MM.1S (cell line): ENCODE data around the gene AMPD2.

ENCODE experiments used
- DNase-seq: peaks from one replicate; pipeline ENCODE4 v3.0.0-alpha.2; 2015
- H2AFZ ChIP-seq: fragments of 300-600 bp; sonication (generic); 2 replicates; pipeline ENCODE4 v1.6.0; 2016; ENCODE audit warnings: antibody characterized with exemption, low read length
- H3F3A ChIP-seq: fragments of 300-600 bp; sonication (generic); 2 replicates; pipeline ENCODE4 v1.6.1; 2016; ENCODE audit warnings: mild to moderate bottlenecking, antibody characterized with exemption, low read length, moderate library complexity, mixed read lengths; ENCODE audit not compliant: insufficient read depth
- H3K27ac ChIP-seq: fragments of 300-600 bp; sonication (generic); 2 replicates; pipeline ENCODE4 v1.5.1; 2016; ENCODE audit warnings: mild to moderate bottlenecking, low read length
- H3K27me3 ChIP-seq: fragments of 300-600 bp; sonication (generic); replicated peaks from 2 replicates; pipeline ENCODE4 v1.6.0; 2016; ENCODE audit warnings: low read length; ENCODE audit not compliant: insufficient read depth
- H3K36me3 ChIP-seq: fragments of 300-600 bp; sonication (generic); replicated peaks from 2 replicates; pipeline ENCODE4 v1.6.1; 2016; ENCODE audit warnings: mild to moderate bottlenecking, low read length, mixed read lengths; ENCODE audit not compliant: insufficient read depth
- H3K4me1 ChIP-seq: fragments of 300-600 bp; sonication (generic); 2 replicates; pipeline ENCODE4 v1.6.1; 2016; ENCODE audit warnings: low read length, mixed read lengths
- H3K4me2 ChIP-seq: fragments of 300-600 bp; sonication (generic); 2 replicates; pipeline ENCODE4 v1.6.0; 2016; ENCODE audit warnings: low read depth, low read length
- H3K4me3 ChIP-seq: fragments of 300-600 bp; sonication (generic); 2 replicates; pipeline ENCODE4 v1.5.1; 2016; ENCODE audit warnings: low read length, mixed read lengths
- H3K79me2 ChIP-seq: fragments of 300-600 bp; sonication (generic); 2 replicates; pipeline ENCODE4 v1.6.1; 2016; ENCODE audit warnings: mixed run types, low read length, mixed read lengths
- H3K9ac ChIP-seq: fragments of 300-600 bp; sonication (generic); 2 replicates; pipeline ENCODE4 v1.6.1; 2016; ENCODE audit warnings: low read length, mixed read lengths
- H3K9me2 ChIP-seq: fragments of 300-600 bp; sonication (generic); replicated peaks from 2 replicates; pipeline ENCODE4 v1.6.1; 2016; ENCODE audit warnings: mild to moderate bottlenecking, low read length, mixed read lengths; ENCODE audit not compliant: insufficient read depth
- H3K9me3 ChIP-seq: fragments of 300-600 bp; sonication (generic); replicated peaks from 2 replicates; pipeline ENCODE4 v1.6.1; 2016; ENCODE audit warnings: mild to moderate bottlenecking, low read length, mixed read lengths; ENCODE audit not compliant: insufficient read depth
- H4K20me1 ChIP-seq: fragments of 300-600 bp; sonication (generic); 2 replicates; pipeline ENCODE4 v1.6.1; 2016; ENCODE audit warnings: mild to moderate bottlenecking, low read length, moderate library complexity, mixed read lengths; ENCODE audit not compliant: insufficient read depth
- EZH2 ChIP-seq: fragments of 300-600 bp; sonication (generic); optimal IDR thresholded peaks from 2 replicates; pipeline ENCODE3; 2017; ENCODE audit warnings: low read depth, mild to moderate bottlenecking, antibody characterized with exemption, low read length, mixed read lengths
- EZH2phosphoT487 ChIP-seq: fragments of 300-600 bp; sonication (generic); IDR thresholded peaks from 2 replicates; pipeline ENCODE4 v1.6.1; 2018; ENCODE audit warnings: antibody characterized with exemption, low read length
- TF ChIP-seq, protein P1 (sequence below): fragments of 300-600 bp; sonication (generic); IDR thresholded peaks from 2 replicates; pipeline ENCODE4 v1.5.1; 2016; ENCODE audit warnings: antibody characterized with exemption, low read length, mixed read lengths

The AMPD2 gene

GRCh38 chr1:109605381-109605780, 14.3 kb upstream of the AMPD2 start:
- no peak for TF ChIP-seq EZH2phosphoT487
- TF ChIP-seq EZH2, result no peak
- TF ChIP-seq, protein P1, sequence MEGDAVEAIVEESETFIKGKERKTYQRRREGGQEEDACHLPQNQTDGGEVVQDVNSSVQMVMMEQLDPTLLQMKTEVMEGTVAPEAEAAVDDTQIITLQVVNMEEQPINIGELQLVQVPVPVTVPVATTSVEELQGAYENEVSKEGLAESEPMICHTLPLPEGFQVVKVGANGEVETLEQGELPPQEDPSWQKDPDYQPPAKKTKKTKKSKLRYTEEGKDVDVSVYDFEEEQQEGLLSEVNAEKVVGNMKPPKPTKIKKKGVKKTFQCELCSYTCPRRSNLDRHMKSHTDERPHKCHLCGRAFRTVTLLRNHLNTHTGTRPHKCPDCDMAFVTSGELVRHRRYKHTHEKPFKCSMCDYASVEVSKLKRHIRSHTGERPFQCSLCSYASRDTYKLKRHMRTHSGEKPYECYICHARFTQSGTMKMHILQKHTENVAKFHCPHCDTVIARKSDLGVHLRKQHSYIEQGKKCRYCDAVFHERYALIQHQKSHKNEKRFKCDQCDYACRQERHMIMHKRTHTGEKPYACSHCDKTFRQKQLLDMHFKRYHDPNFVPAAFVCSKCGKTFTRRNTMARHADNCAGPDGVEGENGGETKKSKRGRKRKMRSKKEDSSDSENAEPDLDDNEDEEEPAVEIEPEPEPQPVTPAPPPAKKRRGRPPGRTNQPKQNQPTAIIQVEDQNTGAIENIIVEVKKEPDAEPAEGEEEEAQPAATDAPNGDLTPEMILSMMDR, result no peak

GRCh38 chr1:109609881-109610280, 9.8 kb upstream of the AMPD2 start:
- Histone ChIP-seq H4K20me1 (no peaks in the 10 kb centered on the region), H3K9ac (no peak overlapping the region), H3K4me3 (no peak overlapping the region), H3K27ac (no peak overlapping the region), H3K9me3 (no peaks in the 10 kb centered on the region), H3K36me3 (no peaks in the 10 kb centered on the region), H3K9me2 (no peaks in the 10 kb centered on the region), H3K79me2 (no peaks in the 10 kb centered on the region), H3K4me1 (no peaks in the 10 kb centered on the region), H3K4me2 (no peak overlapping the region), H3K27me3 (no peaks in the 10 kb centered on the region), H3F3A (no peaks in the 10 kb centered on the region), H2AFZ (no peak overlapping the region)
- TF ChIP-seq EZH2 (no peak), EZH2phosphoT487 (no peak)
- TF ChIP-seq, protein P1, result no peak
- DNase-seq, result no peak

More at GRCh38 chr1:109605381-109605780, 14.3 kb upstream of the AMPD2 start:
- no peak overlapping the region for H3K27ac ChIP-seq
- H3F3A ChIP-seq, result no peaks in the 10 kb centered on the region
- no peak overlapping the region for H3K9ac ChIP-seq
- H3K9me3 ChIP-seq, result no peaks in the 10 kb centered on the region
- H2AFZ ChIP-seq, result no peak overlapping the region
- H4K20me1 ChIP-seq, result no peaks in the 10 kb centered on the region
- H3K4me2 ChIP-seq, result no peak overlapping the region
- no peaks in the 10 kb centered on the region for H3K9me2 ChIP-seq
- H3K4me1 ChIP-seq, result no peaks in the 10 kb centered on the region
- DNase-seq, result no peak
- no peaks in the 10 kb centered on the region for H3K79me2 ChIP-seq
- H3K27me3 ChIP-seq, result no peaks in the 10 kb centered on the region
- H3K4me3 ChIP-seq, result no peak overlapping the region
- H3K36me3 ChIP-seq, result no peaks in the 10 kb centered on the region

DNA sequence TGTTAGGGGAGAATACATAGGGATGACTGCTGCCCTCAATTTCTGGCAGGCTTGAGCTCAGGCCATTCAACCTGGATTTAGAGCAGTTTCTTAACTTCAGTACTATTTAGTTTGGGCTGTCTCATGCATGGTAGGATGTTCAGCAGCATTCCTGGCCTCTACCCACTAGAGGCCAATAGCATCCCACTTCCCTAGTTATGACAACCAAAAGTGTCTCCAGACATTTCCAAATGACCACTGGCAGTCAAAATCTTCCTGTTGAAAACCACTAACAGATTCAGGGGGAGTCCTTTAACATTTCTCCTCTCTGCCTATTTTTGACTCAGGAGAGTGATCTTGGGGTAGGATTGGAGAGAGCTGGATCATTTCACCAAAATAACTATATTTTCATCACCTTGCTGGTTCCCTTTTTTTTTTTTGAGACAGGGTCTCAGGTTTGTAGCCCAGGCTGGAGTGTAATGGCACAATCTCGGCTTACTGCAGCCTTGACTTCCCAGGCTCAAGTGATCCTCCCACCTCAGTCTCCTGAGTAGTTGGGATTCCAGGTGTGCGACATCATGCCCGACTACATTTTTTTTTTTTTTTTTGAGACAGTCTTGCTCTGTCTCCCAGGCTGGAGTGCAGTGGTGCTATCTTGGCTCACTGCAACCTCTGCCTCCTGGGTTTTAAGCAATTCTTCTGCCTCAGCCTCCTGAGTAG, 8.9 kb upstream of the AMPD2 start:
- Histone ChIP-seq H3K4me1 (no peaks in the 10 kb centered on the region), H3K9me3 (no peaks in the 10 kb centered on the region), H2AFZ (no peak overlapping the region), H4K20me1 (no peaks in the 10 kb centered on the region), H3F3A (no peaks in the 10 kb centered on the region), H3K27ac (no peak overlapping the region), H3K4me3 (no peak overlapping the region), H3K79me2 (no peaks in the 10 kb centered on the region), H3K9me2 (no peaks in the 10 kb centered on the region), H3K36me3 (no peaks in the 10 kb centered on the region), H3K9ac (no peak overlapping the region), H3K27me3 (no peaks in the 10 kb centered on the region), H3K4me2 (no peak overlapping the region)
- DNase-seq, result no peak
- TF ChIP-seq, protein P1, result no peak
- TF ChIP-seq EZH2 (no peak), EZH2phosphoT487 (no peak)
